MCF 10A (cell line): ENCODE results near the gene SORBS1. TPM values are rescaled to one million over a fixed set of nuclear protein-coding genes. Genes with fewer than 3 reads are reported as not detected.

Experiments
- BruUV-seq: library from RNA; stranded (reverse); fragments of 400-500 nt; replicated peaks from 2 replicates; lab custom pipeline; 2021; lab: Mats Ljungman, UMichigan
- CTCF ChIA-PET: fragments of 300-600 bp; sonication (Branson Sonifier 250); formaldehyde crosslinking; extraction: SDS; loops from one replicate; lab custom pipeline; 2021; ENCODE audit warnings: antibody characterized with exemption, inconsistent platforms; lab: Yijun Ruan, JAX
- POLR2A ChIA-PET: fragments of 300-600, 350-650 bp; sonication (Branson Sonifier 250); formaldehyde crosslinking; extraction: SDS; loops from one replicate; lab custom pipeline; 2020; ENCODE audit warnings: antibody characterized with exemption, inconsistent platforms; lab: Yijun Ruan, JAX
- DNase-seq: peaks from one replicate; pipeline ENCODE4 v3.0.0-alpha.2; 2018; ENCODE audit not compliant: unreplicated experiment
- H3K27ac Mint-ChIP-seq: one replicate; pipeline ENCODE4 v1.8.0; 2022; ENCODE audit warnings: mild to moderate bottlenecking, low read depth, mixed read lengths; ENCODE audit not compliant: unreplicated experiment
- H3K27me3 Mint-ChIP-seq: one replicate; pipeline ENCODE4 v1.8.0; 2022; ENCODE audit warnings: mixed read lengths; ENCODE audit not compliant: insufficient read depth, unreplicated experiment
- H3K36me3 Mint-ChIP-seq: one replicate; pipeline ENCODE4 v1.8.0; 2022; ENCODE audit warnings: mild to moderate bottlenecking, moderate library complexity, mixed read lengths; ENCODE audit not compliant: insufficient read depth, unreplicated experiment
- H3K4me1 Mint-ChIP-seq: one replicate; pipeline ENCODE4 v1.8.0; 2022; ENCODE audit warnings: mixed read lengths; ENCODE audit not compliant: insufficient read depth, unreplicated experiment
- H3K4me3 Mint-ChIP-seq: one replicate; pipeline ENCODE4 v1.8.0; 2022; ENCODE audit warnings: mild to moderate bottlenecking, moderate library complexity, mixed read lengths; ENCODE audit not compliant: unreplicated experiment
- H3K9me3 Mint-ChIP-seq: one replicate; pipeline ENCODE4 v1.8.0; 2022; ENCODE audit warnings: mixed read lengths; ENCODE audit not compliant: unreplicated experiment
- CTCF ChIP-seq: fragments of 200-600 bp; IDR thresholded peaks from one replicate; pipeline ENCODE4 v1.8.0; 2022; ENCODE audit warnings: antibody characterized with exemption, mild to moderate bottlenecking; ENCODE audit not compliant: unreplicated experiment
- intact Hi-C: fragments of 100-400 bp; cut with micrococcal nuclease; formaldehyde crosslinking; loops from 2 replicates; pipeline ENCODE4 v1.14.1; 2022
- total RNA-seq: library from RNA; stranded (reverse); gene quantifications from 2 replicates; pipeline ENCODE4 v1.2.3, GENCODE V29; 2022

SORBS1 gene
- total RNA-seq, 1 experiment from 2014 or later: 1.0 TPM

DNA sequence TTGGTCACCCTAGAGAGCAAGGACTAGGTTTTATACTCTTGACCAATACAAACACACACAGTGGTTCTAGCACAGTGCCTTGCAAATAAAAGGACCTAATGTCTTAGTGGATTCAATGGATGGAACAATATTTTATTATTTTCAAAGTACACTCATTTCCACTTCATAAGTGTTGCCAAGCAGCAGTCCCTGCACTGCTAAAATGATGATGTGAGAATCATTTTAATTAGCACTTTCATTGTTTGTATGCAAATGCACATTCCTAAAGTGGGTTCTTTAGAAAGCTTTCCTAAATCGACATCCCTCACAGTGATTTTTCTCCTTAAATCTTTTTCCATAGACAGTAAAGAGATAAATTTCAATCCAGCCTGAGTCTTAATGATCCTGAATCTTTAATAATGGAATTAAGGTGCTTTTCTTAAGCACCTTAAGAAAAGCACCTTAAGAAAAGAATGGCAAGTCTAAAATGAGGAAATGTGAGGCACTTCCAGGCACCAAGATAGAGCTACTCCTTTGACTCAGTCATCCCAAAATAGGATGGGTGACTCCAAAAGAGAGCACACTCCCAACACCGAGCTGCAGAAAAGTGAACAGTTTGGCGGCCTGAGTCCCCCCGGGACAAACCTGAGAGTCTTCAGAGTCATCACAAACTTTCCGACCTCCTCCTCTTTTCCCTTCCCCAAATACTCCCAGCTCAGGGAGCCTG lies 84.5 kb downstream of the SORBS1 start:
- no peaks in the 10 kb centered on the region for H3K9me3 Mint-ChIP-seq
- BruUV-seq: no TSS peak
- ChIA-PET POLR2A (interaction anchor here (0.8 kb wide), 1 partner anchor 81 kb away, joined by 3 read pairs; no protein-coding TSS in a partner anchor), CTCF (interaction anchor here (0.6 to 2.1 kb wide), 7 partner anchors 13 to 124 kb away, joined by 3 to 8 read pairs (median 4); no protein-coding TSS in a partner anchor)
- no peaks in the 10 kb centered on the region for H3K36me3 Mint-ChIP-seq
- DNase-seq: no peak
- intact Hi-C loops: no loop called here
- no peak overlapping the region for H3K4me3 Mint-ChIP-seq
- TF ChIP-seq CTCF: no peak
- H3K4me1 Mint-ChIP-seq: peaks cover 24% of the 10 kb centered on the region
- peak overlapping the region; percentile 24 for H3K27ac Mint-ChIP-seq
- no peaks in the 10 kb centered on the region for H3K27me3 Mint-ChIP-seq

DNA sequence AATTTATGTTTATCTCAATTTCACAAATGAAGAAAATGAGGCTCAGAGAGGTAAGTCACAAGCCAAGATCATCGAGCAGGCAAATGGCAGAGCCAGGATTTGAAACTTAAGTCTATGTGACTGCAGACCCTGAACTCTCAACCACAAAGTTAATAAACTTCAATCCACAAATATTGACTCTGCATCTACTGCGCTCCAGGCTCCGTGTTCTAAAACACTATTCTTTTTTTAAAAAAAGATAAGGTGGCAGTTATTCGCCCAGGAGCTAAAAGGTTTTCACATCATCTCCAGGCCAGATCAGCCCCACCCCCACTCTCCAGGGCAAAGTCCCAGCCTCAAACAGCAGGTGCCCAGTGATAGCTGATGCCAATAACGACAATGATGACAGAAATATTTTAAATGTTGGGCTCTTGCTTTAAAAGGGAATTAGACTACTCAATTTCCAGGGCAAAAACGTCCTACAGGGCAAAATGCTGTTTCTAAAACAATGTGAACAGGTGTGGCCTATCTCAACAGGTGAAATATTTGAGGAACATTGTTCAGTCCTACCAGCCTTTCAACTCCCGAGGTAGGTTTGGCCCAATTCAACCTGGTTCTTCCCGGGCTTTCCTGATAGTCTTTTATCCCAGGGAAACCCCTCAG lies 85.2 kb downstream of the SORBS1 start:
- no peak for TF ChIP-seq CTCF
- Mint-ChIP-seq H3K4me3 (no peak overlapping the region), H3K36me3 (no peaks in the 10 kb centered on the region), H3K27me3 (no peaks in the 10 kb centered on the region), H3K4me1 (peaks cover 31% of the 10 kb centered on the region), H3K9me3 (no peaks in the 10 kb centered on the region), H3K27ac (no peak overlapping the region)
- CTCF ChIA-PET: interaction anchor here (1.4 to 2.1 kb wide), 3 partner anchors 14 to 125 kb away, joined by 5 to 8 read pairs (median 7); no protein-coding TSS in a partner anchor
- intact Hi-C loops: no loop called here
- no TSS peak for BruUV-seq
- no peak for DNase-seq
- POLR2A ChIA-PET: interaction anchor here (0.7 to 0.8 kb wide), 2 partner anchors 40 to 81 kb away, joined by 3 read pairs; no protein-coding TSS in a partner anchor

DNA sequence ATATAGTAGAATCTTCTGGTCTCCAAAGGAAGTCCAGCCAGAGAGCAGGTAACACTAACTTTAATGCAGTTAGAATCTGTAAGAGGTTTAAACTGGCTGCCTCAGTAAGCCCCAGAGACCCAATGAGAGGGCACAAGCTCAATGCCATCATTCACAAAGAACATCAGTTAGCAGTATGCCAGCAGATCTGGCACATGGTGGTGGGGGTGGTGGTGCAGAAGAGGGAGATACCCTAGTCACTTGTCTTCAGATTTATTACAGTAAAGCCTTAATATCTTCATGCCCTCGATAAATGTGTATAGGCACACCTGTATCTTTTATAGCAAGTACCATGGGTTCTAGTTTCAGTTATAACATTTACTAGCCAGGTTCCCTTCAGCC lies 86.2 kb downstream of the SORBS1 start:
- no peaks in the 10 kb centered on the region for H3K27me3 Mint-ChIP-seq
- H3K36me3 Mint-ChIP-seq: no peaks in the 10 kb centered on the region
- no TSS peak for BruUV-seq
- peak overlapping the region; percentile 90 for H3K27ac Mint-ChIP-seq
- H3K4me3 Mint-ChIP-seq: no peak overlapping the region
- TF ChIP-seq CTCF: no peak
- intact Hi-C loops: no loop called here
- POLR2A ChIA-PET: interaction anchor here (1.2 to 1.4 kb wide), 3 partner anchors 29 to 49 kb away, joined by 3 to 8 read pairs (median 4); no protein-coding TSS in a partner anchor
- CTCF ChIA-PET: interaction anchor here (0.6 to 2.1 kb wide), 9 partner anchors 19 to 219 kb away, joined by 3 to 7 read pairs (median 3); partner anchors contain the start of gene TCTN3
- DNase-seq: no peak
- H3K4me1 Mint-ChIP-seq: peaks cover 35% of the 10 kb centered on the region
- no peaks in the 10 kb centered on the region for H3K9me3 Mint-ChIP-seq
